ENCODE results near the gene SH3RF2.
"Not testable (repeated sequence)": the region's sequence is repeated elsewhere in the genome, so short reads cannot be mapped to it uniquely, and the experiment has no call there.

SH3RF2 gene

GRCh38 chr5:146101646-146102045 is 165.3 kb downstream of the SH3RF2 start:
- DNase-seq: no peak

GRCh38 chr5:146103594-146103993 is 167.2 kb downstream of the SH3RF2 start:
- no peak for DNase-seq

GRCh38 chr5:146105477-146105876 is 169.1 kb downstream of the SH3RF2 start, which contains the start of gene PLAC8L1:
TSS of gene PLAC8L1 (minus strand) at chr5:146105577. CDS start at chr5:146104311, 1,266 bp downstream.
- no peak for DNase-seq

DNA sequence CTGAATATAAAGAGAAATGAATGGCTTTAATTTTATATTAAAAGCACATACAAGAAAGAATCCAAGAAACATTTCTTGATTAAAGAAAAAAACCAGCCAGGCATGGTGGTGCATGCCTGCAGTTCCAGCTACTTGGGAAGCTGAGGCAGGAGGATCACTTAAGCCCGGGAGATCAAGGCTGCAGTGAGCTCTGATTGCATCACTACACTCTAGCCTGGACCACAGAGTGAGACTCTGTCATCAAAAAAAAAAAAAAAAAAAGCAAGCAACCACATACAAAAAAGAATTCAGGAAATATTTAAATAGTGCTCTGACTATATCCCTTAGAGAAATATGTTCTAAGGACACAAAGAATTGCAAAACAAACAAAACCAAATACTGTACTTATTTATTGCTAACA is 171.5 kb downstream of the SH3RF2 start:
- DNase-seq: no peak

- not testable (repeated sequence) for DNase-seq
Measured at GRCh38 chr5:146108870-146109269, 172.5 kb downstream of the SH3RF2 start.

- no peak for DNase-seq
Measured at GRCh38 chr5:146109379-146109778, 173.0 kb downstream of the SH3RF2 start.

DNA sequence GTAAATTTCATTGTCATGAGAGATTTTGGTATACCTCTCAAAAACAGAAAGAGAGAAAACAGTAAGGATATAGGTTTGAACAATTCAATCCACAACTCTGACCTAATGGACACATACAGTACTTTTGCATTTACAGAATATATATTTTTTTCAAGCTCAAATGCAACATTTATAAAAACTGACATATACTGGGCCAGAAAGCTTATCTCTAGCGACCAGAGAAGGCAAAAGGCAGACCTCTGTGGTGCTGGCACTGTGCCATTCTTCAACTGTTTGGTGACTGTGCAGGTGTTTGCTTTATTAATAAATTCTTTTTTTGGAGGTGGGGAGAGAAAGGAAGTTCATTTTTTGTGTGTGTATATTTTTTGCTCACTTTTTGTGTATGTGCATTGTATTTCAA is 175.0 kb downstream of the SH3RF2 start:
- no peak for DNase-seq

DNA sequence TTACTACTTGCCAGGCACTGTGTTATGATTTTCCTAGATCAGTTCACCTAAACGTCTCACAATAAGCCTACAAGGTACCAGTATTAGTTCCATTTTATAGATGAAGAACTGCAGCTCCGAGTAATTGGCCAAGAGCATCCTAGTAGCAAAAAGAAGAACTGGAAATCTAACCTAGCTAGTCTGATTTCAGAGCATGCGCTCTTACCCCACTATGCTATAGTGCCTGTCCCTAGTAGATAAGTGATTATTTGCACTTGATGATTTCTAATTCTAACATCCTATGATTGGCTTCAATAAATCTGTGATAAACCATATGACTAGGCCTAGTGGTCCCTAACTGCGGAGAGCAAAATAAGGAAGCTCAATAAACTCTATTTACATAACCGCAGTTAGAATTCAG is 176.1 kb downstream of the SH3RF2 start:
- DNase-seq: no peak
